ENCODE data around the gene TCAIM.

DNA sequence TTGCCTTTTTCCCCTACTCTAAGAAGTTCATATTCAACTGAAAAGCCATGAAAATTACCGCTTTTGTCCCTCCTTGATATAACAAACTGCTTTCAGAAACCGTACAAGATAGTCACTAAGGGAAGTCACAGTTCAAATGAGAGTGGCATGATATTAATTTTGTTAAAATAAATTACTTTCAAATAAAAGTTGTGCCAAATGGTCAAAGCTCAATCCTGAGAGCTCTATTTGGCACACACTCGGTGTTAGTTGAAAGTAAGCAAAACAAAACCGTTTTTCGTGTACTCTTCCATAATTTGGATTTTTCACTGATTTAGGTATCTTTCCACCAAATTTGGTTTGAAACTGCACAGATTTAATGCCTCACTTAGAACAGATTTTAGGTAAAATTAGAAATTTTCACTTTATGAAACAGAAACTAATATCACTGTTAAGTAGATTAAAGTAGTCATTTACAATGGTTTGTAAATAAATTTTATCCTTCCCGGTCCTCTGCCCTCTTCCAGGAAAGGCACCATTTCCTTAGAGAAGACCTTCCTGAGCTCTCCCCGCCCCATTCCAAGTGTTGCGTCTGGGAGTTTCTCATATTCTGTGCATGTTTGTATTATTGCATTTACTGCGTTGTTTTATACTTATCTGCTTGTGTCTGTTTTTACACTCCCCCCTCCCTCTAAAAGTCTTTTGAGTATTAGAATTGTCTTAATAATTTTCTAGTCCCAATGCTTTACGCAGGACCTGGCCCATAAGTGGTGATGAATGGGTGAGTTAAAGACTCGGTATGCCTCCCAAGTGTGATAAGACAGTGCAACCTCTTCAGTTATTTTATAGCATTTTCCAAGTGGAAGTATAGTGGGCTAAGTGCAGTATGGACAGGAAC is 853 bp downstream of the TCAIM start:
- no peak for TF ChIP-seq CBX2 (IDR thresholded peaks at IDR 0.05; ENCODE audit: insufficient read depth, low read length, poor library complexity, severe bottlenecking)
- TF ChIP-seq NR1H2 (CRISPR knock-in tag; IDR thresholded peaks at IDR 0.05): no peak
- no peak for TF ChIP-seq NR3C1 (CRISPR knock-in tag; IDR thresholded peaks at IDR 0.05)
- TF ChIP-seq, protein P1, sequence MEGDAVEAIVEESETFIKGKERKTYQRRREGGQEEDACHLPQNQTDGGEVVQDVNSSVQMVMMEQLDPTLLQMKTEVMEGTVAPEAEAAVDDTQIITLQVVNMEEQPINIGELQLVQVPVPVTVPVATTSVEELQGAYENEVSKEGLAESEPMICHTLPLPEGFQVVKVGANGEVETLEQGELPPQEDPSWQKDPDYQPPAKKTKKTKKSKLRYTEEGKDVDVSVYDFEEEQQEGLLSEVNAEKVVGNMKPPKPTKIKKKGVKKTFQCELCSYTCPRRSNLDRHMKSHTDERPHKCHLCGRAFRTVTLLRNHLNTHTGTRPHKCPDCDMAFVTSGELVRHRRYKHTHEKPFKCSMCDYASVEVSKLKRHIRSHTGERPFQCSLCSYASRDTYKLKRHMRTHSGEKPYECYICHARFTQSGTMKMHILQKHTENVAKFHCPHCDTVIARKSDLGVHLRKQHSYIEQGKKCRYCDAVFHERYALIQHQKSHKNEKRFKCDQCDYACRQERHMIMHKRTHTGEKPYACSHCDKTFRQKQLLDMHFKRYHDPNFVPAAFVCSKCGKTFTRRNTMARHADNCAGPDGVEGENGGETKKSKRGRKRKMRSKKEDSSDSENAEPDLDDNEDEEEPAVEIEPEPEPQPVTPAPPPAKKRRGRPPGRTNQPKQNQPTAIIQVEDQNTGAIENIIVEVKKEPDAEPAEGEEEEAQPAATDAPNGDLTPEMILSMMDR (IDR thresholded peaks at IDR 0.05 in 2 of 3, conservative IDR thresholded peaks at IDR 0.05 in 1 of 3; ENCODE audit: insufficient read depth in 2 of 3, low read depth in 1 of 3, low read length in 3 of 3): no peak

Data from K562 (cell line).